GM12874 (cell line): ENCODE data around the gene GALNT3.

ENCODE experiments used
- CTCF ChIP-seq: IDR thresholded peaks from 2 replicates; pipeline ENCODE4 v1.5.1; 2011; ENCODE audit warnings: low read depth, mild to moderate bottlenecking, control low read depth, low read length, moderate library complexity; ENCODE audit not compliant: insufficient read depth

Gene GALNT3

GRCh38 chr2:165793779-165794535 lies at the start of gene GALNT3:
GALNT3 (minus strand) TSS chr2:165794247; CDS start chr2:165770700, 23,547 bp downstream.
- TF ChIP-seq CTCF = no peak

- TF ChIP-seq CTCF = no peak
Observed at GRCh38 chr2:165843351-165843750, 49.3 kb upstream of the GALNT3 start.

GRCh38 chr2:165840333-165840958 lies 46.4 kb upstream of the GALNT3 start:
- no peak for TF ChIP-seq CTCF

- no peak for TF ChIP-seq CTCF
Observed at GRCh38 chr2:165839610-165840009, 45.6 kb upstream of the GALNT3 start.

GRCh38 chr2:165837122-165837521 lies 43.1 kb upstream of the GALNT3 start:
- no peak for TF ChIP-seq CTCF

GRCh38 chr2:165835363-165835762 lies 41.3 kb upstream of the GALNT3 start:
- TF ChIP-seq CTCF = no peak

- no peak for TF ChIP-seq CTCF
Observed at GRCh38 chr2:165833156-165833555, 39.1 kb upstream of the GALNT3 start.
